Measurements from ENCODE around the gene CYB5RL.

CYB5RL gene

GRCh38 chr1:54227091-54227602, 27.3 kb upstream of the CYB5RL start:
- in situ Hi-C loops (cut with HindIII; ENCODE audit: low sequenced_read_pairs) = no loop called here
- no peak for TF ChIP-seq CTCF (IDR thresholded peaks at IDR 0.05; ENCODE audit: low read depth, low read length, missing control alignments)
- H3K4me3 ChIP-seq (ENCODE audit: low read depth, low read length) = no peak overlapping the region
- DNase-seq (ENCODE audit: low read depth) = no peak

- H3K4me3 ChIP-seq (ENCODE audit: low read depth, low read length) = no peak overlapping the region
- no peak for TF ChIP-seq CTCF (IDR thresholded peaks at IDR 0.05; ENCODE audit: low read depth, low read length, missing control alignments)
- DNase-seq (ENCODE audit: low read depth) = no peak
- in situ Hi-C loops (cut with HindIII; ENCODE audit: low sequenced_read_pairs) = no loop called here
Observed at GRCh38 chr1:54225986-54226559, 26.2 kb upstream of the CYB5RL start.

- H3K4me3 ChIP-seq (ENCODE audit: low read depth, low read length) = no peak overlapping the region
- DNase-seq (ENCODE audit: low read depth) = no peak
- in situ Hi-C loops (cut with HindIII; ENCODE audit: low sequenced_read_pairs) = no loop called here
- no peak for TF ChIP-seq CTCF (IDR thresholded peaks at IDR 0.05; ENCODE audit: low read depth, low read length, missing control alignments)
Observed at GRCh38 chr1:54225378-54225777, 25.5 kb upstream of the CYB5RL start.

- DNase-seq (ENCODE audit: low read depth) = no peak
- no peak overlapping the region for H3K4me3 ChIP-seq (ENCODE audit: low read depth, low read length)
- TF ChIP-seq CTCF (IDR thresholded peaks at IDR 0.05; ENCODE audit: low read depth, low read length, missing control alignments) = no peak
- in situ Hi-C loops (cut with HindIII; ENCODE audit: low sequenced_read_pairs) = no loop called here
Observed at GRCh38 chr1:54224233-54224632, 24.4 kb upstream of the CYB5RL start.

GRCh38 chr1:54223441-54224202, 23.8 kb upstream of the CYB5RL start:
- no peak for DNase-seq (ENCODE audit: low read depth)
- H3K4me3 ChIP-seq (ENCODE audit: low read depth, low read length) = no peak overlapping the region
- no peak for TF ChIP-seq CTCF (IDR thresholded peaks at IDR 0.05; ENCODE audit: low read depth, low read length, missing control alignments)
- in situ Hi-C loops (cut with HindIII; ENCODE audit: low sequenced_read_pairs) = no loop called here

GRCh38 chr1:54222711-54223110, 22.9 kb upstream of the CYB5RL start:
- no peak for TF ChIP-seq CTCF (IDR thresholded peaks at IDR 0.05; ENCODE audit: low read depth, low read length, missing control alignments)
- in situ Hi-C loops (cut with HindIII; ENCODE audit: low sequenced_read_pairs) = no loop called here
- no peak overlapping the region for H3K4me3 ChIP-seq (ENCODE audit: low read depth, low read length)
- no peak for DNase-seq (ENCODE audit: low read depth)
